OCI-LY1 (cell line): ENCODE results near the gene SFN.
A peak's percentile ranks its signal among the peaks of the same experiment; 100 is the strongest.

Source experiments
- H2AFZ ChIP-seq: fragments of 200-600 bp; sonication (generic), shearing (Covaris generic); 2 replicates; pipeline ENCODE4 v1.6.0; 2014; ENCODE audit warnings: antibody characterized with exemption, mild to moderate bottlenecking, low read length
- H3F3A ChIP-seq: fragments of 200-600 bp; sonication (generic), shearing (Covaris generic); 2 replicates; pipeline ENCODE4 v1.6.0; 2014; ENCODE audit warnings: mild to moderate bottlenecking, antibody characterized with exemption, low read length, moderate library complexity; ENCODE audit not compliant: insufficient read depth
- H3K27ac ChIP-seq: fragments of 200-600 bp; sonication (generic); 2 replicates; pipeline ENCODE4 v1.5.1; 2014; ENCODE audit warnings: low read length, mixed run types, mild to moderate bottlenecking, low read depth; ENCODE audit not compliant: poor library complexity, severe bottlenecking
- H3K27me3 ChIP-seq: fragments of 200-600 bp; sonication (generic); 2 replicates; pipeline ENCODE4 v1.6.0; 2014; ENCODE audit warnings: antibody characterized with exemption, mild to moderate bottlenecking, low read length, moderate library complexity; ENCODE audit not compliant: insufficient read depth
- H3K36me3 ChIP-seq: fragments of 200-600 bp; sonication (generic); 2 replicates; pipeline ENCODE4 v1.6.1; 2014; ENCODE audit warnings: mild to moderate bottlenecking, antibody characterized with exemption, low read length, moderate library complexity, mixed read lengths; ENCODE audit not compliant: insufficient read depth
- H3K4me1 ChIP-seq: fragments of 200-600 bp; sonication (generic); 2 replicates; pipeline ENCODE4 v1.5.1; 2014; ENCODE audit warnings: mild to moderate bottlenecking, low read length, moderate library complexity; ENCODE audit not compliant: insufficient read depth, severe bottlenecking
- H3K4me2 ChIP-seq: fragments of 200-600 bp; sonication (generic), shearing (Covaris generic); 2 replicates; pipeline ENCODE4 v1.6.1; 2014; ENCODE audit warnings: low read length
- H3K4me3 ChIP-seq: fragments of 200-600 bp; sonication (generic); 2 replicates; pipeline ENCODE4 v1.5.1; 2014; ENCODE audit warnings: low read length, low read depth, mild to moderate bottlenecking, mixed read lengths; ENCODE audit not compliant: poor library complexity, severe bottlenecking
- H3K79me2 ChIP-seq: fragments of 200-600 bp; shearing (Covaris generic); 2 replicates; pipeline ENCODE4 v1.6.1; 2016; ENCODE audit warnings: mixed run types, low read length, mixed read lengths; ENCODE audit not compliant: insufficient read depth
- H3K9ac ChIP-seq: fragments of 200-600 bp; sonication (generic), shearing (Covaris generic); 2 replicates; pipeline ENCODE4 v1.6.1; 2014; ENCODE audit warnings: mild to moderate bottlenecking, low read length, mixed read lengths
- H3K9me2 ChIP-seq: fragments of 200-600 bp; sonication (generic), shearing (Covaris generic); 2 replicates; pipeline ENCODE4 v1.6.1; 2014; ENCODE audit warnings: low read depth, mild to moderate bottlenecking, low read length, mixed read lengths
- H3K9me3 ChIP-seq: fragments of 200-600 bp; shearing (Covaris generic); 2 replicates; pipeline ENCODE4 v1.6.1; 2014; ENCODE audit warnings: low read length, mixed read lengths
- H4K20me1 ChIP-seq: fragments of 200-600 bp; sonication (generic), shearing (Covaris generic); 2 replicates; pipeline ENCODE4 v1.6.0; 2016; ENCODE audit warnings: mild to moderate bottlenecking, low read length; ENCODE audit not compliant: insufficient read depth
- CTCF ChIP-seq: fragments of 200-600 bp; sonication (generic), shearing (Covaris generic); IDR thresholded peaks from 2 replicates; pipeline ENCODE4 v1.5.1; 2017; ENCODE audit warnings: mild to moderate bottlenecking, antibody characterized with exemption, low read length, moderate library complexity, mixed read lengths
- EZH2 ChIP-seq: fragments of 200-600 bp; sonication (generic), shearing (Covaris generic); IDR thresholded peaks from 2 replicates; pipeline ENCODE4 v1.8.0; 2017; ENCODE audit warnings: borderline replicate concordance, mixed run types, mild to moderate bottlenecking, antibody characterized with exemption, low read length, moderate library complexity, mixed read lengths

Gene SFN

GRCh38 chr1:26897351-26897750 lies 34.4 kb downstream of the SFN start:
- H3K9ac ChIP-seq: no peak overlapping the region
- peaks cover 39% of the 10 kb centered on the region for H3K36me3 ChIP-seq
- H3K9me2 ChIP-seq: no peaks in the 10 kb centered on the region
- peaks cover 13% of the 10 kb centered on the region for H3K79me2 ChIP-seq
- no peaks in the 10 kb centered on the region for H3K27me3 ChIP-seq
- H3K9me3 ChIP-seq: no peaks in the 10 kb centered on the region
- no peak overlapping the region for H3K27ac ChIP-seq
- H4K20me1 ChIP-seq: no peaks in the 10 kb centered on the region
- H3F3A ChIP-seq: no peaks in the 10 kb centered on the region
- H2AFZ ChIP-seq: no peak overlapping the region
- peaks cover 23% of the 10 kb centered on the region for H3K4me1 ChIP-seq
- TF ChIP-seq EZH2 (no peak), CTCF (no peak)
- no peak overlapping the region for H3K4me3 ChIP-seq
- no peak overlapping the region for H3K4me2 ChIP-seq

- Histone ChIP-seq H3K4me3 (peak within 1 kb of the TSS; percentile 97), H3K79me2 (peaks cover 13% of the 10 kb centered on the region), H3K9me2 (no peaks in the 10 kb centered on the region), H3K4me1 (peaks cover 23% of the 10 kb centered on the region), H4K20me1 (no peaks in the 10 kb centered on the region), H3K9me3 (no peaks in the 10 kb centered on the region), H3K9ac (peak within 1 kb of the TSS; percentile 82), H3K27ac (peak within 1 kb of the TSS; percentile 44), H3K27me3 (no peaks in the 10 kb centered on the region), H2AFZ (peak within 1 kb of the TSS; percentile 99), H3F3A (no peaks in the 10 kb centered on the region), H3K36me3 (peaks cover 14% of the 10 kb centered on the region), H3K4me2 (peak within 1 kb of the TSS; percentile 87)
- no peak for TF ChIP-seq CTCF
- no peak for TF ChIP-seq EZH2
These were observed 37.3 kb downstream of the SFN start, which contains the start of gene GPATCH3 for GRCh38 chr1:26900001-26900814. TSS of gene GPATCH3 (minus strand) at chr1:26900467. CDS start at chr1:26900442, 25 bp downstream.

GRCh38 chr1:26900815-26901511 lies 38.0 kb downstream of the SFN start:
- H3K9ac ChIP-seq: peak overlapping the region; percentile 82
- H4K20me1 ChIP-seq: no peaks in the 10 kb centered on the region
- H3K27ac ChIP-seq: peak overlapping the region; percentile 44
- H3F3A ChIP-seq: no peaks in the 10 kb centered on the region
- H3K4me2 ChIP-seq: peak overlapping the region; percentile 87
- H3K9me2 ChIP-seq: no peaks in the 10 kb centered on the region
- peak overlapping the region; percentile 99 for H2AFZ ChIP-seq
- TF ChIP-seq CTCF: no peak
- TF ChIP-seq EZH2: no peak
- no peaks in the 10 kb centered on the region for H3K9me3 ChIP-seq
- peaks cover 9% of the 10 kb centered on the region for H3K36me3 ChIP-seq
- peak overlapping the region; percentile 97 for H3K4me3 ChIP-seq
- H3K4me1 ChIP-seq: peaks cover 23% of the 10 kb centered on the region
- H3K27me3 ChIP-seq: peaks cover 2% of the 10 kb centered on the region; the same call in 1 of the 2 replicates
- H3K79me2 ChIP-seq: peaks cover 13% of the 10 kb centered on the region
